ENCODE data around the gene NEUROD2.
A peak's percentile ranks its signal among the peaks of the same experiment; 100 is the strongest.

The NEUROD2 gene

GRCh38 chr17:39607851-39608130, at the start of gene NEUROD2:
NEUROD2 (minus strand) TSS chr17:39607920; CDS start chr17:39606599, 1,321 bp downstream.
- no peak within 1 kb of the TSS for H3K27ac ChIP-seq
- no peak for DNase-seq (ENCODE audit: low read depth, low spot score)

GRCh38 chr17:39655105-39655504, 47.4 kb upstream of the NEUROD2 start:
- H3K27ac ChIP-seq: no peak overlapping the region
- DNase-seq (ENCODE audit: low read depth, low spot score): no peak

GRCh38 chr17:39653662-39654331, 46.1 kb upstream of the NEUROD2 start:
- no peak for DNase-seq (ENCODE audit: low read depth, low spot score)
- no peak overlapping the region for H3K27ac ChIP-seq

- no peak overlapping the region for H3K27ac ChIP-seq
- no peak for DNase-seq (ENCODE audit: low read depth, low spot score)
Measured at GRCh38 chr17:39653316-39653661, 45.6 kb upstream of the NEUROD2 start.

GRCh38 chr17:39652587-39653315, 45.0 kb upstream of the NEUROD2 start:
- no peak overlapping the region for H3K27ac ChIP-seq

GRCh38 chr17:39651923-39652586, 44.3 kb upstream of the NEUROD2 start:
- no peak for DNase-seq (ENCODE audit: low read depth, low spot score)
- no peak overlapping the region for H3K27ac ChIP-seq

More at GRCh38 chr17:39652587-39653315, 45.0 kb upstream of the NEUROD2 start:
- no peak for DNase-seq (ENCODE audit: low read depth, low spot score)

GRCh38 chr17:39650121-39650579, 42.4 kb upstream of the NEUROD2 start:
- no peak overlapping the region for H3K27ac ChIP-seq
- no peak for DNase-seq (ENCODE audit: low read depth, low spot score)

GRCh38 chr17:39648616-39649366, 41.1 kb upstream of the NEUROD2 start:
- no peak for DNase-seq (ENCODE audit: low read depth, low spot score)
- no peak overlapping the region for H3K27ac ChIP-seq

GRCh38 chr17:39647256-39647655, 39.5 kb upstream of the NEUROD2 start:
- H3K27ac ChIP-seq: no peak overlapping the region
- DNase-seq (ENCODE audit: low read depth, low spot score): no peak

GRCh38 chr17:39643271-39643670, 35.6 kb upstream of the NEUROD2 start:
- no peak overlapping the region for H3K27ac ChIP-seq
- no peak for DNase-seq (ENCODE audit: low read depth, low spot score)

- H3K27ac ChIP-seq: no peak overlapping the region
- DNase-seq (ENCODE audit: low read depth, low spot score): no peak
Measured at GRCh38 chr17:39642291-39643074, 34.8 kb upstream of the NEUROD2 start.

- DNase-seq (ENCODE audit: low read depth, low spot score): no peak
- H3K27ac ChIP-seq: no peak overlapping the region
Measured at GRCh38 chr17:39641883-39642282, 34.2 kb upstream of the NEUROD2 start.

- DNase-seq (ENCODE audit: low read depth, low spot score): no peak
- no peak overlapping the region for H3K27ac ChIP-seq
Measured at GRCh38 chr17:39641097-39641496, 33.4 kb upstream of the NEUROD2 start.

GRCh38 chr17:39640591-39641031, 32.9 kb upstream of the NEUROD2 start:
- no peak for DNase-seq (ENCODE audit: low read depth, low spot score)
- H3K27ac ChIP-seq: no peak overlapping the region

GRCh38 chr17:39639566-39640458, 32.1 kb upstream of the NEUROD2 start:
- no peak for DNase-seq (ENCODE audit: low read depth, low spot score)
- H3K27ac ChIP-seq: no peak overlapping the region

- DNase-seq (ENCODE audit: low read depth, low spot score): no peak
- no peak overlapping the region for H3K27ac ChIP-seq
Measured at GRCh38 chr17:39639043-39639442, 31.3 kb upstream of the NEUROD2 start.

GRCh38 chr17:39638317-39638716, 30.6 kb upstream of the NEUROD2 start:
- H3K27ac ChIP-seq: no peak overlapping the region
- DNase-seq (ENCODE audit: low read depth, low spot score): no peak

GRCh38 chr17:39636927-39637736, 29.4 kb upstream of the NEUROD2 start, which contains the start of gene STARD3:
STARD3 (plus strand) TSS chr17:39637144; CDS start chr17:39653532, 16,388 bp downstream.
- DNase-seq (ENCODE audit: low read depth, low spot score): peak; percentile 39
- peak within 1 kb of the TSS; percentile 69 for H3K27ac ChIP-seq

Measured in epithelial cell of prostate (primary cell).